T47D (cell line): Measurements from ENCODE around the gene SERINC1.
A peak's percentile ranks its signal among the peaks of the same experiment; 100 is the strongest.
"Not testable (repeated sequence)": the region's sequence is repeated elsewhere in the genome, so short reads cannot be mapped to it uniquely, and the experiment has no call there.

Experiments used
- DNase-seq, 2 experiments: peaks; one replicate each; pipeline versions ENCODE4 v3.0.0 to v3.0.0-alpha.2; 2011 to 2012; ENCODE audit warnings: low read depth in 1 of 2, low spot score in 1 of 2
- JUND ChIP-seq: IDR thresholded peaks from 2 replicates; pipeline ENCODE4 v1.6.1; 2012; ENCODE audit warnings: low read depth
- in situ Hi-C: cut with HindIII; loops from 2 replicates; pipeline ENCODE4 v1.10.0; 2016; ENCODE audit warnings: low sequenced_read_pairs, low pct_unique_long_range_greater_than_20kb

SERINC1 gene

DNA sequence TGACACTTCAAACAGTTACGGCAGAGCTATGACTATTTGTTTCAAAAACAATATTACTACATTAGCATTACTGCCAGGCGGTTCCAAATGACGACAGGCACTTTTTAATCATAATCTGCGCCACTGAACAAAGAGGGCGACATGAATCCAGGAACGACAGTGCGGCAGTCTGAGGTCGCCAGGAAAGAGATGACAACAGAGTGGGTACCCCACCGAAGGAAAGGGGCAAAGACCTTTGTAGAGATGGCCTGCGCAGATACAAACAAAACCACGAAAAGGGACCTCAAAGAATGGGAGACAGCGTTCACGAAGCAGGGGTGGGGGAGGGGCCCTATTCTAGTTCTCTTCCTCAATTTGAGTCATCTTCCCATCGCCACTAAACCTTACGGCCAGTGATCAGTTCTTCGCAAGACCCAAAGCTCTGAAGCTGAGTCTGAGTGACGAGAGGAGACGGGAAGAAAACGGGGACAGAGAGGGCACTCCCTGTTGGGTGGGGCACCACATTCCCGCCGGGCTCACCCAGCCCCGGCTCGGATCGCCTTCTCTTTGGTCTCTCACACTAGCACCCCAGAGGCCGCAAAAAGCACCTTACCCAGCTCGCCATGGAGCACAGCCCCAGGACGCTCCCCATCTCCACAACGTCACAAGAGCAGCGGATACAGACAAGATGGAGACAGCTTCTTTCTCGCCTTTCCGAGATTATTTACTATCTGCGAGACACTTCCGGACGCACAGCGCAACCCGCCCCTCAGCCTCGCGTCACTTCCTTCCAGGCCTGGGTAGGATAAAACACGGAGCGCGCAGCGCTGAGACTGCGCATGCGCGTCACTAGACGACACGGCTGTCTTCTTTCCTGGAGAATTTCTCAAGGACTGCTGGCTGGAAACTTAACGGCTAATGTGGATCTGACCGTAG is at the start of gene SERINC1:
Gene SERINC1, minus strand, starts transcription at position 701 of the 915 bp plus-strand sequence. Its CDS starts 70 bp downstream, at position 631.
- in situ Hi-C loops = no loop called here
- TF ChIP-seq JUND = no peak
- DNase-seq = peak; percentile 23 to 92

DNA sequence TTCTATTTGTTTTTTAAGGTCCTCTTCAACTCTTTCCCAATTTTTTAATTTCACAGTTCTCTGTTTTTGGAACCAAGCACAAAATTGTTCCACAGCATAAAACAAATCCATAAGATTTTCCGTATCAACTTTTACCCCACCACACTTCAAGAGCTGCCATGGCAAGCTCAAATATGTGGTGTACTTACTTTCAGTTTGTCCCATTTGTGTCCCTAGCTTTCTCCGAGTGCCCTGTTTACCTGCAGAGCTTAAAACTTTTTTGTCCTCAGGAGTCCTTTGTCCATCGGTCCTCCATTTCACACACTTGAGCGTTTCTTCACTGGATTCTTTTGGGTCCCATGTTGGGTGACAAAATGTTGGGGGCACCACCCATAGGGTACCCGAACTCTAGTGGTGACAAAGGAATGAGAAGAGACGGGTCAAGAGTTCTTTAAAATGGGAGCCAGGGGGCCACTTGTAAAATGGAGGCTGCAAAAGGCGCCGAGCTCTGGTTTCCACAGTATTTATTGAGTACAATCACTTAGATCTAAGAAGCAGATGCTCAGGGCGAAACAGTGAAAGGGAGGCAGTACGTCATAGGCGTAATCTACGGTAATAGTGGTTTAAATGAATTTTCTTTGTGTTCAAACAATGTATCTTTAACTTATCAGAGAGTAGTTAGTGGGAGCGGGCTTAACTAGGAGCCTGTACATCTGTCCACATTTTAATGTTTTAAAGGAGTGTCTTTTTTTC is 39.8 kb upstream of the SERINC1 start:
- no peak for DNase-seq
- TF ChIP-seq JUND = no peak
- in situ Hi-C loops = no loop called here

DNA sequence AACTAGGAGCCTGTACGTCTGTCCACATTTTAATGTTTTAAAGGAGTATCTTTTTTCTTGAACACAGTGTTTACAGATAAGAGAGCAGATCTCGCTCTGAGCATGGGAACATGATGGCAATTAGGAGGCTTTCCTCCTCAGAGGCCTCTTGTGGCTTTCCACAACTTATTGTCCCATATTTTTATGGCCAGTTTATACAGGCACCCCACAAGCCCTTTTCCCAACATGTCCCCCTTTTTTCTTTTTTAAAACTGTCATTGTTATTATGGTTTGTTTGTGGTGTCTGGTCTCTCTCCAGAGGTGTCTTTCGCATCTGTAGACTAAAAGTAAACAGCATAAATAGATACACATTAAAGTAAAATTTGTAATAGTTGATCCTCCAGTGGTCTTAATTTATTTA is 33.6 kb upstream of the SERINC1 start:
- in situ Hi-C loops, DNase-seq: not testable (repeated sequence)

DNA sequence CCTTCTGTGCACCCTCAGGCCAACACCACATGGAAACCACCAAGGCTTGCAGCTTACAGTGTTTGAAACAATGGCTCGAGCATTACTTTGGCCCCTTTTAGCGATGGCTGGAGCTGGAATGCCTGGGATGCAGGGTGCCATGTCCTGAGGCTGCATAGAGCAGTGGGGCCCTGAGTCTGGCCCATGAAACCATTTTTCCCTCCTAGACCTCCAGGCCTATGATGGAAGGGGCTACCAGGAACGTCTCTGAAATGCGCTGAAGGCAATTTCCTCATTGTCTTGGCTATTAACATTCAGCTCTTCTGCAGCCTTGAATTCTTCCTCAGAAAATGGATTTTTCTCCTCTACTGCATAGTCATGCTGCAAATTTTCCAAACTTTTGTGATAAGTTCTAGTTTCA is 29.9 kb upstream of the SERINC1 start:
- DNase-seq = no peak
- in situ Hi-C loops = no loop called here
- no peak for TF ChIP-seq JUND

DNA sequence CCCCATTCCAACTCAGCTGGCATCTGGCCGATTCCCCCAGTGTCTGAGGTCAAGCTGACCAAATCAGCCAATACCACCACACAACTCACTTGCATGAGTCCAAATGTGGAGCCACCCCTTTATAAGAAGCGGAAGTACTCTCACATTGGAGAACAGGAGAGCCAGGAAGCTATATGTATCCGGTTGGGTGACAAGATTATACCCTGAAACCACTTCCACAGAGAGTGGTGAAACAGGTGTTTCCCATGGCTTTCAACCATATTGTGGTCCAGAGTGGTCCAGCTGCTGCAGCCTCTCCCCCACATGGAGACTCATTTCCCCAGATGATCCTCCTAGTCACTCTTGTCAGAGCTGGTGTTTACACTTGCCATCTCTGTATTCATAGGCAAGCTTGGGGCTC is 24.0 kb upstream of the SERINC1 start:
- TF ChIP-seq JUND = no peak
- no peak for DNase-seq
- in situ Hi-C loops = no loop called here

DNA sequence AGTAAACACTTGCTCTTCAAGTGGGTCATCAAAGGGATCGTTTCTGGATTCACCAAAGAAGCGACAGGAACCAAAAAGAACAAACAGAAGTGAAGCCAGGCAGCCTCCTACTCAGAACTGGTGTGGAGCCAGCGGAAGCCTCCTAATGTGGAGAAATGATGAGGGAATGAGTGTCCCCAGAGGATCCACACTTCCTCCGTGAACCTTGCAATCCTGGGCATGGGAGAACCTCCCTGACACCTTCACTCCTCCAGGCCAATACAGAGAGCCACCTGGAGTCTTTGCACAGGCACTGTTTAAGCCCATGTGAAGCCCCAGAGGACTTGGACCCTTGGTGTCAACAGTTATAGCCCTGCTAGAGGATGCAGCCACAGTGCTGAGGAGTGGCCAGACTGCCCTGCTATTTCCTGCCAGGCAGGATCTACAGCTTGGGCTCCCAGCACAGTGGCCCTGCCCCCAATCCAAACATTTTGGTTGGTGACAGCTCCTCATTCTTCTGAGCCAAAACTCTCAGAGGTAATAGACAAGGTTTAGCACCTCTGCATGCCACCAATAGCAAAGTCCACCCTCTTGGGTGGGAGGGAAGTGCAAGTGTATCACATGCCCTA is 23.2 kb upstream of the SERINC1 start:
- in situ Hi-C loops = no loop called here
- DNase-seq = peak; percentile 4 to 90
- TF ChIP-seq JUND = no peak

DNA sequence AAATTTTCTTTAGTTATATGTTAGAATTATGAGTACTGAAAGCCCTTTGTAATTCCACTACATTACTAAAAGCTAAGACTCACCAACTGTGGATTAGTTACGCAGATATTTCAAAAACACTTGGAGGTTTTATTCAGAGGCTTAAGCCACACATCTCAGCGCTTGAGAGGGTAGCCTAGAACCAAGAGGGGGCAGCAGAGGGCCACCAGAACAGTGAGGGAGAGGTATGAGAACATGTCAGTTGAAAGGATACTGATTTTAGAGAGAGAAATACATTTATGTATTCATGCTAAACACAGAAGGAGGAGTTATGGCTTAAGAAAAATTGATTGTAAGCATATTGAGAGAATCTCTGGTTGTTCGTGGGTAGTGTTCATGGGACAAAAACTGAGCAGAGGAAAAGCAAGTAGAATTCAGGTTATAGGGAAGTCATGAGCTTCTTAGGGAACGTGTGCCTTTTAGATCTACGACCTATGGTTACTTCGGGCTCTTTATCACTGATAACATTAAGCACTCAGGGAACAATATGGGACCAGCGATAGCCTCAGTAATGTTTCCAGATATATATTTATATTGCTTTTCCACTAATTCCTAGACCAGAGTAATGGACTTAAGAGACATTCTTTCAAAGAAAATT is 20.4 kb upstream of the SERINC1 start:
- no peak for TF ChIP-seq JUND
- DNase-seq = peak; percentile 25 to 83
- in situ Hi-C loops = no loop called here

DNA sequence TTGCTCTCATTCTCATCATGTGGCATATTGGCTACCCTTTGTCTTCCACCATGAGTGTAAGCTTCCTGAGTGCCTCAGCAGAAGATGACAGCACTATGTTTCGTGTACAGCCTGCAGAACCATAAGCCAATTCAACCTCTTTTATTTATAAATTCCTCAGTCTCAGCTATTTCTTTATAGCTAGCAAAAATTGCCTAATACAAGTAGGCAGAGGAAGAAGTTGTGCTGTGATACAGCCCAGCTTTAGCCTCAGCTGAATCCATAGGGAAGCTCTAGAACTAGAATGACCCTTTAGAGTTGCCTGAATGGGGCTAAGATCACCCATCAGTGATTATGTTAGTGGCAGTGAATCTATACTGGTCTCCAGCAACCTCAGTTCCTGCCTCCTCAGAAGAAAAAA is 19.0 kb upstream of the SERINC1 start:
- TF ChIP-seq JUND = no peak
- in situ Hi-C loops = no loop called here
- DNase-seq = no peak

DNA sequence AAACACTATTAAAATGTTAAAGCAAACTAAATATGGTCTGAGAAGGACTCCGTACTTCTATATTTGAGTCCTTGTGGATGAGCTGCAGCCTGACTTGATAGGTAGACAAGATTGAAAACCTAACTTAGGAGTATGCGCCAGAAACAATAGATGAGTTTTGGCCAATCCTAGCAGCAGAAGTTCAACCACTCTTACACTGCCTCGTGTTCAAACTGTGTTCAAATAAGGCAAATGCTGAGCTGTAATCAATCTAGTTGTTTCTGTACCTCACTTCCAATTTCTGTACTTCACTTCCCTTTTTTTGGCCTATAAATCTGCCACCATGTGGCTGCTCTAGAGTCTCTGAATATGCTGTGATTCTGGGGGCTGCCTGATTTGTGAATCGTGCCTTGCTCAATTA is 13.2 kb upstream of the SERINC1 start:
- in situ Hi-C loops = no loop called here
- DNase-seq = no peak
- TF ChIP-seq JUND = no peak

DNA sequence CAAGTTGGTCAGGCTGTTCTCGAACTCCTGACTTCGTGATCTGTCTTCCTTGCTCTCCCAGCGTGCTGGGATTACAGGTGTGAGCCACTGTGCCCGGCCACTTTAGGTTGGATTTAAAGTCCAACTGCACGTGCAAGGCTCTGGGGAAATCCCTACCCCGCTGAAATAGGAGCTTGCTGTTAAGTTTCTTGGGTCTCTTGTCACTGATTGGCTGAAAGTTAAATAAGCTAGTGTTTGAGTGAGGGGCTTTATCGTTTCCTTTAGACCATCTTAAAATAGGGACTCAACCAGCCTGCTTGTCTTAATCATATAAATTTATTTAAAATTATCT is 11.1 kb upstream of the SERINC1 start:
- TF ChIP-seq JUND = no peak
- in situ Hi-C loops = no loop called here
- DNase-seq = no peak

DNA sequence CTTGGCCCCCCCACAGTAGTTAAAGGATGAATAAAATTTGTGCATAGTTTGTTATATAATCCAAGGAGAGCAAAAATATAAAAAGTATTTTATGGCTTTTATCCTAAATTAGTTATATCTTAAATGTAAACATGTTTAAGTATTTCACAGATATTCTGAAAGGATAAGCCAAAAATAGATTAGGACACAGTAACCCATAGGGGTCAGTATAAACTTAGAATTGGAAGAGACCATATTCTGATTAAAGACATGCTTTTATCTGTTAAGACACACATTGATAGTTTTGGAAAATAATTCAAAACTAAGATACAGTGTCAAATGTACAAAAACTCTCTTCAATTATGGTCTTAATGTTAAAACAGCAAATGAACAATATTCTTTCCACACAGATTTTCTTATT is 4.5 kb upstream of the SERINC1 start:
- no peak for DNase-seq
- TF ChIP-seq JUND = no peak
- in situ Hi-C loops = no loop called here

DNA sequence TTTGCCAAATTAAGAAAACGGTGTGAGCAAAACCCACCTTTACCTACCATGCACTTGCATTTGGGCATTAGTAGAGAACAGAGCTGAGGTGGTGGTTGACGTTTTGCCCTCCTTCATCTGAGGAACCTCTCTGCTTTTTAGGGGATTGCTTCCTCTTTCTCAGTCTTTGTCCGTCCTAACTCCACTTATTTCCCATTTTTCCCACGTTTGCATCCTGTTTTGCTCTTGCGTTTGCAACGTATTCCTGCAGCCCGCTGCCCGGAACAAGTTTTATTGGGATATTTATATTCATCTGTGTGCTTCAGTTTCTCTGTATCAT is 374 bp upstream of the SERINC1 start:
- no peak for DNase-seq
- in situ Hi-C loops = no loop called here
- TF ChIP-seq JUND = no peak

DNA sequence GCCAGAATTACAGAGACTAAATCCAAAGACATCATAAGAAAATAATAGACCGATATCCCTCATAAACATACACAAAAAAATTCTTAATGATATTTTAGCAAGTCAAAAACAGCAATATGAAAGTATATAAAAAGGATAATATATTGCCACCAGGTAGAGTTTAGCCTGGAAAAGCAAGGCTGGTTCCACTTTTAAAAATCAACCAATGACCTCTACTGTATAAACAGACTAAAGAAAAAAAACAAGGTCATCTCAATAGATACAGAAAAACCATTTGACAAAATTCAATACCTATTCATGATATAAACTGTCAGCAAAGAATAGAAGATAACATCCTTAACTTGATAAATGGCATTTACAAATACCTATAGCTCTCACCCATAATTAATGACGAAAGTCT is 9.7 kb downstream of the SERINC1 start:
- TF ChIP-seq JUND = no peak
- in situ Hi-C loops = no loop called here
- no peak for DNase-seq

DNA sequence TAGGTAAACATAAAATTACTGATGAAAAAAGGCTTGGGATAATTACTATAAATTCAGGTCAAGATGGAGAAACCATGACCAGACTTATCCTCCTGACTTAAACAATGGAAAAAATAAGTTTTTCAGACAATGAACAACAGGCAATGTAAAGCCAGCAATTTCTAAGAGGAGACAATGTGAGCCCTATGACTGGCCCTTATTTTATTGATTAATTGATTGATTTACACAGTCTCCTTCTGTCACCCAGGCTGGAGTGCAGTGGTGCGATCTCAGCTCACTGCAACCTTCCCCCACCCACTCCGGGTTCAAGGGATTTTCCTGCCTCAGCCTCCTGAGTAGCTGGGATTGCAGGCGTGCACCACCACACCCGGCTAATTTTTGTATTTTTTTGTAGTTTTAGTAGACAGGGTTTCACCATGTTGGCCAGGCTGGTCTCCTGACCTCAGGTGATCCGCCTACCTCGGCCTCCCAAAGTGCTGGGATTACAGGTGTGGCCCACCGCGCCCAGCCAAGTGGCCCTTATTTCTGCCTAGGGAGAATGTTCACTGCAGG is 11.7 kb downstream of the SERINC1 start:
- DNase-seq, in situ Hi-C loops: not testable (repeated sequence)
